LNCaP clone FGC (cell line): ENCODE results near the gene LRRC4.

Source experiments
- DNase-seq: peaks from one replicate; pipeline ENCODE4 v3.0.0-alpha.2; 2011; ENCODE audit warnings: low read depth
- H3K4me3 ChIP-seq: 2 replicates; pipeline ENCODE4 v1.5.1; 2011; ENCODE audit warnings: mild to moderate bottlenecking, low read depth, low read length, control low read depth
- CTCF ChIP-seq: IDR thresholded peaks from 2 replicates; pipeline ENCODE4 v1.5.1; 2012; ENCODE audit warnings: mild to moderate bottlenecking; ENCODE audit not compliant: control insufficient read depth, insufficient read depth; ENCODE audit errors: extremely low read depth

The LRRC4 gene

GRCh38 chr7:128053991-128054390, 22.8 kb upstream of the LRRC4 start:
- H3K4me3 ChIP-seq, result no peak overlapping the region
- DNase-seq, result no peak
- TF ChIP-seq CTCF, result no peak

DNA sequence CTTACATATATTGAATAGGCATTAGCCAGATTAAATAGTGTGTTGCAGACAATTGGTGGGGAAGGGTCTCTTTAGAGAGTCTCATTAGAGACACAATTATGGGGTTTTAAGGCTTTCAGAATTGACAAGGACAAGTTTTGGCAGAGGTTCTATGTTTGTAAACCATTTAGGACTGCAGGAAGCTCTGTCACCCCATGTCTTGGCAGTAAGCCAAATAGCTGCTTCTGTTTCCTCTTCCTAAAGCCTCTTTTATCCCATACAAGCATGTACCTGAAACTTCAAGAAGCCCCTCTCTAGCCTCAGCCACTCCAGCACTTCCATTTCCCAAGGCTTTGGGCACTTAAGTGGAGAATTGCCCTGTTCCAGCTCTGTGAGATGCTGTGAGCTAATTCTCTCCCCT, 21.8 kb upstream of the LRRC4 start:
- DNase-seq, result peak; percentile 84
- no peak for TF ChIP-seq CTCF

DNA sequence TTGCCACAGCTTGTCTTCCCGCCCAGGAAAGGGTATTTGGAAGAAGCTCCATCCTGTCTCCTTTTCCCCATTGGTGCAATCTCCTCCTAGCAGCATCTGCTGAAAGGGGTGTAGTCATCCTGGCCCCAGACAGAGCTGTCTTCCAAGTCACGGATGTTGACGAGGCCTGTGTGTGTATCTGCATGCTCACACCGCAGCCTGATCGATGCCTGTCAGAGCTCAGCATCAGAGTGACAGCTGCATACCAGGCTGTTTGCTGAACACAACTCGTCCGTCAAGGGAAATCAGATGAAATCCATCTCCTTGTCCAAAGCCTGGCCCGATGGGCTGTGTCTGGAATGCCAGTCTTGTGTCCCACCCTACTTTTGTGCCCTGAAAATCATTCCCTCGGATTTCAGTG, 21.2 kb upstream of the LRRC4 start:
- no peak overlapping the region for H3K4me3 ChIP-seq
- DNase-seq, result no peak
- no peak for TF ChIP-seq CTCF

More for the DNA sequence above, 21.8 kb upstream of the LRRC4 start:
- H3K4me3 ChIP-seq, result no peak overlapping the region

DNA sequence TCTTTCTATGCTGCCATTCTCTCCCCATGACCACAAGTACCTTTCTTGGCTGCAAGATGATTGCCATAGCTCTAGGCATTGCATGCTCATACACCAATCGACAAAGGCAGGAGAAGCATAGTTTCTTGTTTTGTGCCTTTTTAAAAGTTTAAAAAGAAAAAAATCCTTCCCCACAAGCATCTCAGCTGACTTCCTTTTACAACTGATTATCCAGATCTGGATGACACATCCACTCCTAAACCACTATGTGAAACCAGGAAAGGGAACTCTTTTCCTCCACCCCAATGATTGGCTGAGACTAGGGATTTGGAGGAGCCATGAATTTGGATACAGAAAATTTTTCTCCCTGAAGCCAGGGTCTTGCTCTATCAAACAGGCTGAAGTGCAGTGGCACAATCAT, 14.5 kb upstream of the LRRC4 start:
- no peak for DNase-seq
- TF ChIP-seq CTCF, result no peak
- H3K4me3 ChIP-seq, result no peak overlapping the region

GRCh38 chr7:128045158-128045557, 13.9 kb upstream of the LRRC4 start:
- TF ChIP-seq CTCF, result no peak
- DNase-seq, result no peak
- no peak overlapping the region for H3K4me3 ChIP-seq

DNA sequence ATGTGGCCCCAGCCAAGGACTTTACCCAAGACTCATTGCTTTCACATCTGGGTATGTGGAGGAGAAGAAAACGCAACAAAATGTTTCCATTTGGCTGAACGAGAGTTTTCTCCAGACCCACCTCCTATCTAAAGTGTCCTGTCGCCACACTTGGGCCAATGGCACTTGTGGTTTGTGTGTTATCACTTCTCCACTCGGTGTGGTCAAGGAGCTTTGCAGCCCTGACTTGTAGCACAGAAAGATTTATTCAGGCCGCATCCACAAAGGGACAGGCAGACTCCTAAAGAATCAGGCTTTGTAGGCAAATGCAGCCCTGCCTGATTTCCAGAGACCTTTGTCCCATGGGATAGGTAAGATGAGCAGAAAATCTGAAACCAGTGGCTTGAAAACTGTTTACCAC, 12.8 kb upstream of the LRRC4 start:
- DNase-seq, result no peak
- no peak for TF ChIP-seq CTCF
- no peak overlapping the region for H3K4me3 ChIP-seq

DNA sequence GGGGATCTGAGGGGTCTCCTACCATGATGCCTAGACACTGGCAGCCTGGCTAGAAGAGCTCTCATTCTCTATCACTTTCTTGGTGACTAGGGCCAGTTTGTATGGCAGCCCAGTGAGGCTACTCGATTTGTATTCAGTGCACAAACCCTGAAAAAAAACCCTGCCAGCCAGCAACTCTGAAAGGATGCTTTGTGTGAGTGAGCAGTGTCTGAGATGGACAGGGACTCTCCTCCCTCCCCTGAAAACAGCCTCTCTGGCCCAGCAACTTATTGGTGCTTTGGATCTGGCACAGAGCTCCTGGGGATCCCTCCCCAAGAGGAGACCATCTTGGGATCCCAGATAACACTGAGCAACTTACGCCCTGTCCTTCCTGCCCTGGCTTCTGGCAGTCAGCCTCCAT, 10.8 kb upstream of the LRRC4 start:
- no peak for DNase-seq
- no peak for TF ChIP-seq CTCF
- no peak overlapping the region for H3K4me3 ChIP-seq
